Measurements from ENCODE around the gene KLK2.

KLK2 gene

GRCh38 chr19:50894478-50895356, 21.5 kb downstream of the KLK2 start:
- no peak for TF ChIP-seq GATA2 (IDR thresholded peaks at IDR 0.05; ENCODE audit: low read depth, low read length)
- no peak for TF ChIP-seq GATA3 (IDR thresholded peaks at IDR 0.05; ENCODE audit: low read depth, low read length)

GRCh38 chr19:50896591-50897190, 23.5 kb downstream of the KLK2 start:
- TF ChIP-seq GATA2 (IDR thresholded peaks at IDR 0.05; ENCODE audit: low read depth, low read length) (no peak), GATA3 (IDR thresholded peaks at IDR 0.05; ENCODE audit: low read depth, low read length) (no peak)

- TF ChIP-seq GATA2 (IDR thresholded peaks at IDR 0.05; ENCODE audit: low read depth, low read length) (no peak), GATA3 (IDR thresholded peaks at IDR 0.05; ENCODE audit: low read depth, low read length) (no peak)
These were observed 24.0 kb downstream of the KLK2 start for GRCh38 chr19:50897191-50897607.

DNA sequence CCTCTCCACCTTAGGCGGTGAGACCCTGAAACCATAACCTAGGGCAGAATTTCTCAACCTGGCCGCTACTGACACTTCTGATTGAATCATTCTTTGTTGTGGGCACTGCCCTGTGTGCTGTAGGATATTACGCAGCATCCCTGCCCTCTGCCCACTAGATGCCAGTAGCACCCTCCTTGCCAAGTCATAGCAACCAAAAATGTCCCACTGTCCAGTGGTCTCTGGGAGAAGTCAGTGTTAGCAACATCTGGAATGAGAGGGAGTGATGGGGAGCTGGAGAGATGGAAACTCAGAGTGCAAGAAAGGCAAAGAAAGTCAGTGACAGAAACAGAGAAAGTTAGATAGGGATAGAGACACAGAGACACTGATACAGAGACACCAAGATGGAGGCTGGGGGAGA, 24.4 kb downstream of the KLK2 start:
- no peak for TF ChIP-seq GATA2 (IDR thresholded peaks at IDR 0.05; ENCODE audit: low read depth, low read length)
- TF ChIP-seq GATA3 (IDR thresholded peaks at IDR 0.05; ENCODE audit: low read depth, low read length), result no peak

DNA sequence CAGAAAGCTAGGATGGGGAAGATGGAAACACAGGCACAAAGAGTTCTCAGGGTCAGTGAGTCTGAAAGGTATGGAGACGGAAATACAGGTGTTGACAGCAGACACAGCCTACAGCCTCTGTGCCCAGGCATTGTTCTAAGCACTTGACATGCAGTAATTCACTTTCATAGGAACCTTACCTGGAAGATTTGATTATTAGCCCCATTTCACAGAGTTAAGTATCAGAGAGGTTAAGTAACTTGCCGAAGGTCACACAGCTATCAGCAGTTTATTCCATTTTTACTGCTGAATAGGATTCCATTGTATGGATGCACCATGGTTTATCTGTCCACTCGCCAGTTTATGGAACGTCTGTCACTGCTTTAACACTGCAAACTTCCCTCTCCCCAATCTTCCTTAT, 24.8 kb downstream of the KLK2 start:
- TF ChIP-seq GATA2 (IDR thresholded peaks at IDR 0.05; ENCODE audit: low read depth, low read length), result no peak
- no peak for TF ChIP-seq GATA3 (IDR thresholded peaks at IDR 0.05; ENCODE audit: low read depth, low read length)

DNA sequence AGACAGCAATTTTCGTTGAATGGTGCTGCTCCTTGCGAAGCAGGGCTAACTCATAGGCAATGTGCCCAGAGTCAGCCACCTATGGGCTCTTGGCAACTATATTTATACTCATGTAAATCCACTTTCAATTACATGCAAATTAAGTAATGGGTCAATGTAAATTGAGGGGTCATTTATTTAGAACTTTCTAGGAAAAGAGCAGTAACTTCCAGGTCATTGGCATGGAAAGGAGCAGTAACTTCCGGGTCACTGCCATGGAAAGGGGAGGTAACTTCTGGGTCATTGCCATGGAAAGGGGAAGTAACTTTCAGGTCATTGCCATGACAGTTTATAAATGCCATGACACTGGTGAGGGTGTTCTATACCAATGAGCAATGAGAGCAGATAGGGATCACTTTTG, 26.3 kb downstream of the KLK2 start:
- TF ChIP-seq GATA2 (IDR thresholded peaks at IDR 0.05; ENCODE audit: low read depth, low read length), result no peak
- no peak for TF ChIP-seq GATA3 (IDR thresholded peaks at IDR 0.05; ENCODE audit: low read depth, low read length)

DNA sequence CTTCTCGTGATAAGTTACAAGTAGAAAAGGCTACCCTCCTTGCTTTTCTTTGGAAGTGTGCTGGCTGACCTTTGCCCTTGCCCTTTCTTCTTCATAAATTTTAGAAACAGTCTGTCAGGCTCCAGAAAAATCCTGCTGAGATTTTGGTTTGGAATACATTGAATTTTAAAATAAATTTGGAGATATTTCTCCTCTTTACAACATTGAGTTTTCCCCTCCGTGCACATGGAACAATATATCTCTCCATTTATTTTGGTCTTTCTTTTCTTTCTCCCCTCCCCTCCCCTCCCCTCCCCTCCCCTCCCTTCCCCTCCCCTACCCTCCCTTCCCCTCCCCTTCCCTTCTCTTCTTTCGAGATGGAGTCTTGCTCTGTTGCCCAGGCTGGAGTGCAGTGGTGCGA, 29.4 kb downstream of the KLK2 start:
- TF ChIP-seq GATA3 (IDR thresholded peaks at IDR 0.05; ENCODE audit: low read depth, low read length) (no peak), GATA2 (IDR thresholded peaks at IDR 0.05; ENCODE audit: low read depth, low read length) (no peak)

GRCh38 chr19:50906217-50906616, 33.0 kb downstream of the KLK2 start:
- no peak for TF ChIP-seq GATA2 (IDR thresholded peaks at IDR 0.05; ENCODE audit: low read depth, low read length)
- no peak for TF ChIP-seq GATA3 (IDR thresholded peaks at IDR 0.05; ENCODE audit: low read depth, low read length)

DNA sequence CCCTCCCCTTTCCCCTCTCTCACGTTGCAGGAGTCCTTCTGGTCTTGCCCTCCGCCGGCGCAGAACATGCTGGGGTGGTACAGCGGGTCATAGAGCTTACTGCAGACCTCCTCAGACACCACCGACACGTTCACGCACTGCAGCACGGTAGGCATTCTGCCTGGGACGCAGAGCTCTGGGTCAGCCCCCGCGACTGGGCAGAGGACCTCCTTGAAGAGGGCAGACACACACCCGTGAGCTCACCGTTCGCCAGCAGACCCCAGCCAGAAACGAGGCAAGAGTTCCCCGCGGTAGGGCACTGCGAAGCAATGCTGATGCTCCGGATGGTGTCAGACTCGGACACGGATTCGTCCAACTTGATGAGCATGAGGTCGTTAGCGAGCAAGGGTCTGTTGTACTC, 35.1 kb downstream of the KLK2 start:
- TF ChIP-seq GATA3 (IDR thresholded peaks at IDR 0.05; ENCODE audit: low read depth, low read length) (no peak), GATA2 (IDR thresholded peaks at IDR 0.05; ENCODE audit: low read depth, low read length) (no peak)

DNA sequence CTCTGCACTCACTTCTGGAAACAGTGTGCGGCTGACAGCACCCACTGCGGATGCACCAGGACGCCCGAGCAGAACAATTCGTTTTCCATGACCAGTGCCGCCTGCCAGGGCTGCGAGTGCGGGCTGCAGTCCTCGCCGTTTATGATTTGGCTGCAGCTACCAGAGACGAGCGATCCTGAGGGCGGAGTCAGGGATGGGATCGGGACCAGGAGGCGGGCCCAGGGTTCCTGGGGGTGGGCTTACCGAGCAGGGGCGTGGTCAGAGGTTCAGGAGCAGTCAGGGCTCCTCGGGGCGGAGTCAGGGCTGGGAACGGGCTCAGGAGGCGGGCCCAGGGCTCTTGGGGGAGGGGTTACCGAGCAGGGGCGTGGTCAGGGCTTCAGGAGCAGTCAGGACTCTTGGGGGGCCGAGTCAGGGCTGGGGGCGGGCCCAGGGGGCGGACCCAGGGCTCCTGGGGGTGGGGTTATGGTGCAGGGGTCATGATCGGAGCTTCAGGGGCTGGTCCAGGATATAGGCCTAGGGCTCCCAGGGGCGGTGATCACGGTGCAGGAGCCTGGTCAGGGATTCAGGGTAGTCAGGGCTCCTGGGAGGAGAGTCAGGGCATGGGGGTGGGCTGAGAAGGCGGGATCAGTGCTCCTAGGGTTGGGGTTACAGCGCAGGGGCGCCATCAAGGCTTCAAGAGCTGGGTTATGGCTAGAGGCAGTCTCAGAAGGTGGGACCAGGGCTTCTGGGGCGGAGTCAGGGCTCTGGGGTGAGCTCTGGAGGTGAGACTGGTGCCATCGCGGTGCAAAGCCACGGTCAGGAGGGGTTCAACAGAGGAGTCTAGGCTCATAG, 36.2 kb downstream of the KLK2 start:
- TF ChIP-seq GATA3 (IDR thresholded peaks at IDR 0.05; ENCODE audit: low read depth, low read length) (no peak), GATA2 (IDR thresholded peaks at IDR 0.05; ENCODE audit: low read depth, low read length) (no peak)

GRCh38 chr19:50910722-50911121, 37.5 kb downstream of the KLK2 start:
- TF ChIP-seq GATA3 (IDR thresholded peaks at IDR 0.05; ENCODE audit: low read depth, low read length) (no peak), GATA2 (IDR thresholded peaks at IDR 0.05; ENCODE audit: low read depth, low read length) (no peak)

DNA sequence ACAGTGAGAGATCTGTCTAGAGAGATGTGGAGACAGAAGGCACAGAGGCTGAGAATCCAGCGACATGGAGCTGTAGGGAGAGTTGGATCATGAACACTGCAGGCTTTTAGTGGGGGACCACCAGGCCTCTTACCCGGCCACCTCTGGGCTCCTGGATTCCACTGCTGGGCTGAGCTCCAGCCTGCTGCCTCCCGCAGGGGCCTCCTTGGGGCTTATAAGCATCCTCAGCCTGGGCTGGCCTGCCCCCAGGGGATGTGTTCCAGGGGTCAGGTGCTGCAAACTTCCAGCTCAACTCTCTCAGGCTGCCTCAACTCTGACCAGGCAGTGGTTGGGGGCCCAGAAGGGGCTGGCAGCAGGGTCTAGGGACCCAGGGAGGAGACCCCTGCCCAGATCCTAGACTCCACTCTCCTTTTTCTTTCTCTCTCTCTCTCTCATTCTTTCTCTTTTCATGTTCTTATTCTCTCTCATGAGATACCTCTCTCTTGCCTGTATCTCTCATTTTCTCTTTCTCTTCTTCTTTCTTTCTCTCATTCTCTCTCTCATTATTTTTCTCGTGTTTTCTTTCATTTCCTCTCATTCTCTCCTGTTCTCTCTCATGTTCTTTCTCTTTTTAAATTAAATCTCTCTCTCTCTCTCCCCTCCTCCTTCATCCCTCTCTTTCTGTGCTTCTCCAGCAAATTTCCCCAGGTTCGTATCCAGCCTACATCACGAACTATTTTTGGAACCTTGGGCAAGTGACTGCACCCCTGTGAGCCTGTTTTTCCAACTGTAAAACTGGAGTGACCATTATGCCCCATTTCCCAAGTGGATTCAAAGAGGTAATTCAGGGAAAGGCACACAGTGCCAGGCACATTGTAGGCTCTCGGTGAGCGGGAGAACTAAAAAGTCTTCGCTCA, 38.2 kb downstream of the KLK2 start, which contains the start of gene KLK4:
Gene KLK4 (minus strand): TSS at position 190 of the 896 bp plus-strand sequence. CDS start 657 bp downstream, outside the sequence.
- TF ChIP-seq GATA2 (IDR thresholded peaks at IDR 0.05; ENCODE audit: low read depth, low read length) (no peak), GATA3 (IDR thresholded peaks at IDR 0.05; ENCODE audit: low read depth, low read length) (no peak)

- TF ChIP-seq GATA2 (IDR thresholded peaks at IDR 0.05; ENCODE audit: low read depth, low read length) (no peak), GATA3 (IDR thresholded peaks at IDR 0.05; ENCODE audit: low read depth, low read length) (no peak)
These were observed 38.9 kb downstream of the KLK2 start for GRCh38 chr19:50912102-50912599.
